ENCODE results near the gene CAMK2D.

CAMK2D gene

DNA sequence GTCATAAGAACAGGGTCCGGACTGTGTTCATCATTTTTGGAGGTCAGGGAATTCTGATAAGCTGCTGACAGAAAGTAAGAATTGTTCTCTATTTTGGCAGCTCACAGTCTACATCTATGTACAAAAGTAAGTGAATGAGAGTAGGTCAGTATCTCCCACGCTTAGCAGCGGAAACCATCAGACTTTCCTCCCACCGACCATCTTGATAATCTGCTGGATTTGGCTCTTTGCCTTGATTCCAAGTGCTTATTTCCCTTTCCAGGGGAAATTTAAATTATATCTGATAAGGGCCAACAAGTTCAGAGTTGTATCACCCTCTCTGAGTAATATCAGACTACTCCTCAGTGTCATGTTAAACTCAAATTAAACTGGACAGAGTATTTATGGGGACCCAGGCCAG is 118.0 kb downstream of the CAMK2D start:
- in situ Hi-C loops (cut with MboI; ENCODE audit: low sequenced_read_pairs), result no loop called here

DNA sequence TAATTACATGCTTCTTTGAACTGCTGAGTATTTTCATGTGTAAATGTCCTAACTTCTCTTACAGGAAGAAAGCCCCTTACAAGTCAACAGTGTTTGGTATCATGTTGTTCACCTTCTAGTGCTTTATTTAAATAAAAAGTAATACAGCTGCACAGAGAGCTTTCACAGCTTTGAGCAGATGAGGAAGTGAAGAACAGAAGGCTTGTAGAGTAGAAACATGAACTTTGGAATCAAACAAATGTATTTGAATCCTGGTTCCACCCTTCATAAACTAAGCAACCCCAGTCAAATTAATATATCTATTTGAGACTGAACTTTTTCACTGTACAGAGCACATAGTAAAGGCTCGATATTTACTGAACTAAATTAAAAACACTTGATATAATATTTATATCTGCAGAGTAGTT is 120.5 kb downstream of the CAMK2D start:
- in situ Hi-C loops (cut with MboI; ENCODE audit: low sequenced_read_pairs), result no loop called here

- in situ Hi-C loops (cut with MboI; ENCODE audit: low sequenced_read_pairs), result no loop called here
Observed at GRCh38 chr4:113639326-113639725, 122.2 kb downstream of the CAMK2D start.

- in situ Hi-C loops (cut with MboI; ENCODE audit: low sequenced_read_pairs), result no loop called here
Observed at GRCh38 chr4:113638562-113638832, 123.0 kb downstream of the CAMK2D start.

GRCh38 chr4:113637823-113638561 is 123.5 kb downstream of the CAMK2D start:
- in situ Hi-C loops (cut with MboI; ENCODE audit: low sequenced_read_pairs), result no loop called here

DNA sequence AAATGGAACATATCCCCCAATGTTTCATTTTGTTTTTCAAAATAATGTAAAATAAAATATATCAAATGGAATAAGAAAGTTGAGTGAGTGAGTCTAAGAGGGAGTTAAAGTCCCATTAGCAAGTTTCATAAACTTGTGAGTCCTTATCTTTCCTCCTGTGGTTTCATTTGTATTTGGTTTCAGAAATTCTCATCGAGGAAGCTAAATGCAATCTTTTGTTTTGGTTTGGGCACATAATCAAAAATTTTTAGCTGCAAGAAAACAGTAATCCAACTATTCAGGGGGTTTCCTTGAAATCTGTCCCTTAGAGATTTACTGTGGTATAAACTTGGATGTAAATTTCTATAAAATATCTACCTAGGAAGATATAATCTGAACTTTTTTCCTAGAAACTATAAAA is 124.2 kb downstream of the CAMK2D start:
- in situ Hi-C loops (cut with MboI; ENCODE audit: low sequenced_read_pairs), result no loop called here

DNA sequence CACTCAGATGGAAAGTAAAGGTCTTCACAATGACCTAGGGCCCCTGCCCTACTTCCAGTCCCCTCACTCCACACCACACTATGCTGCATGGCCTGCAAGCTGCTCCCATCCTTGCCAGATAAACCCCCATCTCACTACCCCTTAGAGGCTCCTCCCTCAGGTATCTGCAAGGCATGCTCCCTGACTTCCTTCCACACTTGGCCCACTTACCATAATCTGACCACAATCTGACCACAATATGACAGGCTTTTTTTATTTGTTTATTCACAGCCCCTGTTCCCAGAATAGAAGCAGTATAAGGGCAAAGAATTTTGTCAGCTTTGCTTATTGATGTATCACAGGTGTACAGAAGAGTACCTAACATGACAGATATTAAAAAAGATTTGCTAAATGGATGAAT is 124.7 kb downstream of the CAMK2D start:
- in situ Hi-C loops (cut with MboI; ENCODE audit: low sequenced_read_pairs), result no loop called here

DNA sequence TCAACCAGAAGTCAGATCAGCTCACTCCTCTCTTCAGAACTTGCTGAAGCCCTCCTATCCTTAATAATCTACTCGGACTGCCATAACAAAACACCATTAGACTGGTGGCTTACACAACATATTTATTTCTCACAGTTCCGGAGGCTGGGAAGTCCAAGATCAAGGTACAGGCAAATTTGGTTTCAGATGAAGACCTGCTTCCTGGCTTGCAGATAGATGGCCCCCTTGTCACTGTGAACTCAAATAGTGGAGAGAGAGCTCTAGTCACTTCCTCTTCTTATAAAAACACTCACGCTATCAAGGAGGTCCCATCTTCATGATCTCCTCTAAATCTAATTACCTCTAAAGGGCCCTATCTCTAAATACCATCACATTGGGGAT is 125.1 kb downstream of the CAMK2D start:
- in situ Hi-C loops (cut with MboI; ENCODE audit: low sequenced_read_pairs), result no loop called here

- in situ Hi-C loops (cut with MboI; ENCODE audit: low sequenced_read_pairs), result no loop called here
Observed at GRCh38 chr4:113635739-113636437, 125.7 kb downstream of the CAMK2D start.

GRCh38 chr4:113634081-113634969 is 127.2 kb downstream of the CAMK2D start:
- in situ Hi-C loops (cut with MboI; ENCODE audit: low sequenced_read_pairs), result no loop called here

DNA sequence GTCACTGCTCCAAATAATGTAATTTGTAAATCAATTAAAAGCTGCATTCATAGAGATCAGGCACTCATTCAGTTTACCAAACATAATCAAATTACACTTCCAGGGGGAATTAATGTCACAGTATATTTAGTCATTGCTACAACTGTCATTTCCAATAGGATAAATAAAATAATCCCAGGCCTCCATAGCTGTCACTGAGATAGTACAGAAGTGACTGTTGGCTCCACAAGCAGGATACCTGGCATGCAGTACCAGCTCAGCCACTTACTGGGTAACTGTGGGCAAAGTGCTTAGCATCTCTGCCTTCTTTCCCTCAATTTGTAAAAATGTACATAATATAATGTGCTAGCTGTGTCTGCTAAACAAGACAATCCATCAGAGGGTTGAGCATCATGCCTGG is 128.1 kb downstream of the CAMK2D start:
- in situ Hi-C loops (cut with MboI; ENCODE audit: low sequenced_read_pairs), result no loop called here

DNA sequence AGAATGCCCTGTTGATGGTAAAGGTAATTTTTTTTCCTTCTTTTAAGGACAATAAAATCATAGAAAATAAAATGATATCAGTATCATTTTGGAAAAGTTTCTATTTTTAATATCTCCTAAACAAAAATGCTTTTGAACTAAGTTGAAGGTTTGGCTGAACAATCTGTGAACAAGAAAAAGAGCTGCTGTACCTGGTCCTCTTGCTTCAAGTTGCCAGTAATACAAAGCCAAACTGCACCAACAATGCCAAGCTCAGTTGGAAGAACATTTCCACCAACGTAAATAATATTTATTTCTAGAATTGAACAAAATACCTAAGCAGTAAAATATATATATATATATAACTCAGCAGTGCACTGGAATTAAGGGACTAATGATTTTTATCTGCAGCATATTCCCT is 132.8 kb downstream of the CAMK2D start:
- in situ Hi-C loops (cut with MboI; ENCODE audit: low sequenced_read_pairs), result no loop called here

DNA sequence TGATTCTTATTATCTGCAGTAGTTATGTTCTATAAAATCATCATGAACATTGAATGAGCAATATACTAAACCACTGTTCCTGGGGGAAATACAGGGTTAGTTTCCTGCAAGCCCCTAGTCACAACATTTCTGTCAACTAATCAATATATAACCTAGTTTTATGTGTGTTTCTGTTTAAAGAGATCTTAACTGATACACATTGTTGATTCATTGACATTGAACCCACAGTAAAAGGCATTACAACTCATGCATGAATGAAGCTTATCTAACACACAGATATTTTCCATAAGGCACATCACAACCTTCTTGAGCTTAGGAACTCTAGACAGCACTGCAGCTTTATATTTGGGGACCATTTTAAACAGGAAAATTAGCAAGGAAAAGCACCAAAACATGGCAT is 134.2 kb downstream of the CAMK2D start:
- in situ Hi-C loops (cut with MboI; ENCODE audit: low sequenced_read_pairs), result no loop called here

GRCh38 chr4:113625902-113626301 is 135.6 kb downstream of the CAMK2D start:
- in situ Hi-C loops (cut with MboI; ENCODE audit: low sequenced_read_pairs), result no loop called here

GRCh38 chr4:113623274-113623894 is 138.2 kb downstream of the CAMK2D start:
- in situ Hi-C loops (cut with MboI; ENCODE audit: low sequenced_read_pairs), result no loop called here

GRCh38 chr4:113621633-113622032 is 139.9 kb downstream of the CAMK2D start:
- in situ Hi-C loops (cut with MboI; ENCODE audit: low sequenced_read_pairs), result no loop called here

- in situ Hi-C loops (cut with MboI; ENCODE audit: low sequenced_read_pairs), result no loop called here
Observed at GRCh38 chr4:113620032-113620431, 141.5 kb downstream of the CAMK2D start.

GRCh38 chr4:113619526-113619925 is 142.0 kb downstream of the CAMK2D start:
- in situ Hi-C loops (cut with MboI; ENCODE audit: low sequenced_read_pairs), result no loop called here

DNA sequence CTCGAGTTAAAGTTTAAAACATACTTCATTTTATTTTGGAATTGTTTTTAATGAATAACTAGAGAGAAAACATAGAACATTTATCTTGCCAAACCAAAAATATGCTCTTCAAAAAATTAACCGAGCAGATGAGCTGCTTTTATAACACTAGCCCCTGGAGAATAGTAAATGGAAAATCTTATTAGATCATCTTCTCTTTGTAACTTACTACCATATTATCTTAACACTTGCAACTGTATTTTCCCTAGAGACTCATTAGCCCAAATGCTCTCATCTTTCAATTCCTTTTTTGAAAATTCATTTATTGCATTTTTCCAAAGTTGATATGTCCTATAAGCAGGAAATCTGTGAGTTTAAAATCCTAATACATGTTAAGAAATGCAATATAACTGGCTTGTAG is 143.3 kb downstream of the CAMK2D start:
- in situ Hi-C loops (cut with MboI; ENCODE audit: low sequenced_read_pairs), result no loop called here

DNA sequence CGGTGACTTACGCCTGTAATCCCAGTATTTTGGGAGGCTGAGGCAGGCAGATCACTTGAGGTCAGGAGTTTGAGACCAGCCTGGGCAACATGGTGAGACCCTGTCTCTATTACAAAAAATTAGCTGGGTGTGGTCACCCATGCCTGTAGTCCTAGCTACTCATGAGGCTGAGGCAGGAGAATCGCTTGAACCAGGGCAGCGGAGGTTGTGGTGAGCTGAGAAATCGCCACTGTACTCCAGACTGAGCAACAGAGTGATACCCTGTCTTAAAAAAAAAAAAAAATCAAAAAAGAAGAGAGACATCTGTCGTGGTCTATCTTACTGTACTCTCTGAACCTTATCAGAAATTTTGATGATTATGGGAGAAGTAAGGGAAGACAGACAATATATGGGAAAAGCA is 144.3 kb downstream of the CAMK2D start:
- in situ Hi-C loops (cut with MboI; ENCODE audit: low sequenced_read_pairs), result no loop called here

GRCh38 chr4:113616443-113616842 is 145.1 kb downstream of the CAMK2D start:
- in situ Hi-C loops (cut with MboI; ENCODE audit: low sequenced_read_pairs), result no loop called here
